ENCODE data around the gene MET. TPM values are rescaled to one million over a fixed set of nuclear protein-coding genes. Genes with fewer than 3 reads are reported as not detected.

The MET gene
- total and polyA plus RNA-seq, 2 donors from 2014 or later = 13.4 to 225 TPM

- Histone ChIP-seq H3K4me1 (ENCODE audit: control insufficient read depth in 2 of 3, insufficient read depth in 2 of 3, low read depth in 1 of 3, low read length in 3 of 3) (peaks cover 0 to 9% (median 0%) of the 10 kb centered on the region in 3 donors), H3K27ac (ENCODE audit: low read depth in 2 of 2, low read length in 2 of 2) (no peak overlapping the region), H3K4me3 (ENCODE audit: low read length in 3 of 3) (no peak overlapping the region), H3K9me3 (ENCODE audit: control insufficient read depth in 2 of 3, insufficient read depth in 1 of 3, low read length in 3 of 3) (no peaks in the 10 kb centered on the region), H3K9ac (ENCODE audit: low read length in 3 of 3) (no peak overlapping the region), H3K27me3 (ENCODE audit: control insufficient read depth, insufficient read depth, low read length) (no peaks in the 10 kb centered on the region), H3K36me3 (ENCODE audit: control insufficient read depth in 2 of 3, insufficient read depth in 3 of 3, low read length in 3 of 3) (no peaks in the 10 kb centered on the region)
- intact Hi-C loops (cut with DNase I) = no loop called here
- no peak for DNase-seq
- TF ChIP-seq CTCF (IDR thresholded peaks at IDR 0.05; ENCODE audit: borderline replicate concordance, extremely low read depth, insufficient read depth) = no peak
- FAIRE-seq = peak; percentile 84
Measured at GRCh38 chr7:116665332-116665996, 6.5 kb upstream of the MET start.

GRCh38 chr7:116669769-116670168, 2.2 kb upstream of the MET start:
- Histone ChIP-seq H3K9ac (ENCODE audit: low read length in 3 of 3) (no peak overlapping the region), H3K4me1 (ENCODE audit: control insufficient read depth in 2 of 3, insufficient read depth in 2 of 3, low read depth in 1 of 3, low read length in 3 of 3) (peaks cover 0 to 12% (median 0%) of the 10 kb centered on the region in 3 donors), H3K27me3 (ENCODE audit: control insufficient read depth, insufficient read depth, low read length) (no peaks in the 10 kb centered on the region), H3K4me3 (ENCODE audit: low read length in 3 of 3) (no peak overlapping the region), H3K27ac (ENCODE audit: low read depth in 2 of 2, low read length in 2 of 2) (no peak overlapping the region), H3K36me3 (ENCODE audit: control insufficient read depth in 2 of 3, insufficient read depth in 3 of 3, low read length in 3 of 3) (no peaks in the 10 kb centered on the region), H3K9me3 (ENCODE audit: control insufficient read depth in 2 of 3, insufficient read depth in 1 of 3, low read length in 3 of 3) (no peaks in the 10 kb centered on the region)
- DNase-seq (no peak), FAIRE-seq (no peak)
- TF ChIP-seq CTCF (IDR thresholded peaks at IDR 0.05; ENCODE audit: borderline replicate concordance, extremely low read depth, insufficient read depth) = no peak
- intact Hi-C loops (cut with DNase I) = no loop called here

GRCh38 chr7:116670409-116671015, 1.5 kb upstream of the MET start:
- Histone ChIP-seq H3K4me1 (ENCODE audit: control insufficient read depth in 2 of 3, insufficient read depth in 2 of 3, low read depth in 1 of 3, low read length in 3 of 3) (peaks cover 0 to 4% (median 0%) of the 10 kb centered on the region in 3 donors), H3K9ac (ENCODE audit: low read length in 3 of 3) (no peak overlapping the region), H3K27me3 (ENCODE audit: control insufficient read depth, insufficient read depth, low read length) (no peaks in the 10 kb centered on the region), H3K9me3 (ENCODE audit: control insufficient read depth in 2 of 3, insufficient read depth in 1 of 3, low read length in 3 of 3) (no peaks in the 10 kb centered on the region), H3K36me3 (ENCODE audit: control insufficient read depth in 2 of 3, insufficient read depth in 3 of 3, low read length in 3 of 3) (no peaks in the 10 kb centered on the region), H3K4me3 (ENCODE audit: low read length in 3 of 3) (peak overlapping the region in 1 of 3 donors; percentile 86), H3K27ac (ENCODE audit: low read depth in 2 of 2, low read length in 2 of 2) (no peak overlapping the region)
- intact Hi-C loops (cut with DNase I) = no loop called here
- no peak for FAIRE-seq
- TF ChIP-seq CTCF (IDR thresholded peaks at IDR 0.05; ENCODE audit: borderline replicate concordance, extremely low read depth, insufficient read depth) = no peak
- peak in 2 of 5 donors; percentile 26 to 32 for DNase-seq
